Endothelial cell of umbilical vein (primary cell): ENCODE results near the gene CRISPLD2. TPM values are rescaled to one million over a fixed set of nuclear protein-coding genes. Genes with fewer than 3 reads are reported as not detected.
A peak's percentile ranks its signal among the peaks of the same experiment; 100 is the strongest.

Source experiments
- BruUV-seq: library from RNA; stranded (reverse); fragments of 400-500 nt; replicated peaks from 2 replicates; lab custom pipeline; 2021; lab: Mats Ljungman, UMichigan
- CTCF ChIA-PET: fragments of 300-600, 350-600 bp; sonication (Branson Sonifier 250); formaldehyde crosslinking; loops from one replicate; lab custom pipeline; 2021; ENCODE audit warnings: antibody characterized with exemption, inconsistent platforms; lab: Charles Lee
- POLR2A ChIA-PET: fragments of 300-600, 350-600 bp; sonication (Branson Sonifier 250); formaldehyde crosslinking; loops from one replicate; lab custom pipeline; 2021; ENCODE audit warnings: antibody characterized with exemption, inconsistent platforms; lab: Charles Lee
- DNase-seq: peaks from one replicate; pipeline ENCODE4 v3.0.0-alpha.2; 2011; ENCODE audit warnings: low read depth, low spot score
- FAIRE-seq: peaks from 2 replicates; lab custom pipeline; 2011; peaks lifted over from hg19 to GRCh38; lab: Jason Lieb, UNC
- H2AFZ ChIP-seq: 2 replicates; pipeline ENCODE4 v1.6.0; 2012; ENCODE audit warnings: low read depth, low read length, control low read depth, inconsistent platforms
- H3K27ac ChIP-seq: 2 replicates; pipeline ENCODE4 v1.5.1; 2011; ENCODE audit warnings: low read depth, mild to moderate bottlenecking, control low read depth, low read length, moderate library complexity; ENCODE audit not compliant: insufficient read depth
- H3K27me3 ChIP-seq, 2 experiments: 2 replicates each; pipeline versions ENCODE4 v1.6.0 to v1.6.1; 2011; ENCODE audit warnings: low read length in 2 of 2, mixed read lengths in 1 of 2; ENCODE audit not compliant: control insufficient read depth in 2 of 2, insufficient read depth in 2 of 2
- H3K36me3 ChIP-seq, 2 experiments: 2 replicates in 1 of 2; 3 replicates in 1 of 2; pipeline ENCODE4 v1.5.1; 2011; ENCODE audit warnings: low read length in 2 of 2, mild to moderate bottlenecking in 1 of 2, moderate library complexity in 1 of 2; ENCODE audit not compliant: control insufficient read depth in 2 of 2, insufficient read depth in 2 of 2; ENCODE audit errors: extremely low read depth in 1 of 2
- H3K4me1 ChIP-seq: 3 replicates; pipeline ENCODE4 v1.5.1; 2011; ENCODE audit warnings: mild to moderate bottlenecking, low read length; ENCODE audit not compliant: control insufficient read depth, insufficient read depth; ENCODE audit errors: extremely low read depth
- H3K4me2 ChIP-seq: 2 replicates; pipeline ENCODE4 v1.6.1; 2011; ENCODE audit warnings: low read length, control low read depth, mixed read lengths; ENCODE audit not compliant: insufficient read depth
- H3K4me3 ChIP-seq, 3 experiments: fragments of 200-600 bp in 1 of 3; sonication (generic), shearing (Covaris generic) in 1 of 3; replicated peaks in 1 of 3; 2 replicates each; pipeline ENCODE4 v1.5.1; 2011 to 2016; ENCODE audit warnings: control low read depth in 3 of 3, low read length in 3 of 3, mild to moderate bottlenecking in 2 of 3, inconsistent platforms in 1 of 3, low read depth in 1 of 3, moderate library complexity in 1 of 3; ENCODE audit not compliant: insufficient read depth in 1 of 3
- H3K79me2 ChIP-seq: 2 replicates; pipeline ENCODE4 v1.6.0; 2012; ENCODE audit warnings: low read length, inconsistent platforms; ENCODE audit not compliant: control insufficient read depth, insufficient read depth
- H3K9ac ChIP-seq: replicated peaks from 2 replicates; pipeline ENCODE3; 2011; ENCODE audit warnings: low read length, control low read depth; ENCODE audit not compliant: insufficient read depth; ENCODE audit errors: extremely low read depth
- H3K9me1 ChIP-seq: replicated peaks from 3 replicates; pipeline ENCODE4 v1.6.0; 2011; ENCODE audit warnings: mild to moderate bottlenecking, low read length; ENCODE audit not compliant: control insufficient read depth, insufficient read depth; ENCODE audit errors: extremely low read depth
- H3K9me3 ChIP-seq: replicated peaks from 2 replicates; pipeline ENCODE4 v1.5.1; 2012; ENCODE audit warnings: low read length, inconsistent platforms; ENCODE audit not compliant: control insufficient read depth, insufficient read depth
- H4K20me1 ChIP-seq: replicated peaks from 2 replicates; pipeline ENCODE3; 2011; ENCODE audit warnings: mild to moderate bottlenecking, low read length; ENCODE audit not compliant: control insufficient read depth, insufficient read depth; ENCODE audit errors: extremely low read depth
- CTCF ChIP-seq, 2 donors: IDR thresholded peaks; 1 replicate in 1 of 2; 2 replicates in 1 of 2; pipeline ENCODE4 v1.5.1; 2011; ENCODE audit warnings: low read length in 2 of 2, mild to moderate bottlenecking in 2 of 2, moderate library complexity in 2 of 2, control low read depth in 1 of 2, inconsistent platforms in 1 of 2, low read depth in 1 of 2; ENCODE audit not compliant: insufficient read depth in 1 of 2; ENCODE audit errors: extremely low read depth in 1 of 2
- EZH2 ChIP-seq: IDR thresholded peaks from 2 replicates; pipeline ENCODE4 v1.6.1; 2012; ENCODE audit warnings: borderline replicate concordance, low read depth, mild to moderate bottlenecking, moderate library complexity, low read length, inconsistent platforms; ENCODE audit not compliant: severe bottlenecking
- FOS ChIP-seq: IDR thresholded peaks from 2 replicates; pipeline ENCODE4 v1.6.1; 2011; ENCODE audit warnings: mild to moderate bottlenecking, low read length, moderate library complexity, borderline replicate concordance; ENCODE audit not compliant: insufficient read depth
- GATA2 ChIP-seq: IDR thresholded peaks from 2 replicates; pipeline ENCODE4 v1.7.0; 2011; ENCODE audit warnings: low read depth, mild to moderate bottlenecking, moderate library complexity, mixed read lengths, low read length; ENCODE audit not compliant: insufficient read length, insufficient read depth
- JUN ChIP-seq: IDR thresholded peaks from 2 replicates; pipeline ENCODE4 v1.6.1; 2011; ENCODE audit warnings: borderline replicate concordance, low read depth; ENCODE audit not compliant: insufficient read length, insufficient read depth
- MAX ChIP-seq: IDR thresholded peaks from 2 replicates; pipeline ENCODE4 v1.6.1; 2011; ENCODE audit not compliant: insufficient read depth, insufficient read length
- MYC ChIP-seq: IDR thresholded peaks from one replicate; pipeline ENCODE4 v1.6.1; 2011; ENCODE audit warnings: mild to moderate bottlenecking, low read depth, low read length
- POLR2A ChIP-seq: IDR thresholded peaks from 2 replicates; pipeline ENCODE4 v1.6.1; 2012; ENCODE audit warnings: low read depth, mild to moderate bottlenecking, control low read depth, low read length
- POLR2AphosphoS5 ChIP-seq: IDR thresholded peaks from 2 replicates; pipeline ENCODE4 v1.6.1; 2012; ENCODE audit warnings: low read depth, mild to moderate bottlenecking, control low read depth, low read length, moderate library complexity; ENCODE audit not compliant: insufficient read depth
- dilution Hi-C: fragments of 300-500 bp; cut with MboI; formaldehyde crosslinking; loops from one replicate; pipeline ENCODE4 v1.15.0; 2019; ENCODE audit warnings: low sequenced_read_pairs; ENCODE audit not compliant: extremely low pct_ligation_motif_present
- intact Hi-C: fragments of 100-400 bp; cut with micrococcal nuclease; formaldehyde crosslinking; loops from one replicate; pipeline ENCODE4 v1.10.0; 2022
- polyA plus RNA-seq, 4 experiments: library from polyadenylated mRNA; depleted of rRNA in 3 of 4; stranded (reverse) in 3 of 4; unstranded in 1 of 4; fragments of >200 nt; gene quantifications; 2 replicates each; pipeline versions ENCODE4 v1.2.1 to v1.2.3, GENCODE V29; 2011 to 2012; ENCODE audit warnings: missing spikeins in 1 of 4
- total RNA-seq: library from RNA; stranded (reverse); gene quantifications from 2 replicates; pipeline ENCODE4 v1.2.3, GENCODE V29; 2021

CRISPLD2 gene
- total and polyA plus RNA-seq, 2 donors (not counting 3 experiments of a cell fraction or from before 2014, with no cell fraction given) = 0.14 to 0.73 TPM

DNA sequence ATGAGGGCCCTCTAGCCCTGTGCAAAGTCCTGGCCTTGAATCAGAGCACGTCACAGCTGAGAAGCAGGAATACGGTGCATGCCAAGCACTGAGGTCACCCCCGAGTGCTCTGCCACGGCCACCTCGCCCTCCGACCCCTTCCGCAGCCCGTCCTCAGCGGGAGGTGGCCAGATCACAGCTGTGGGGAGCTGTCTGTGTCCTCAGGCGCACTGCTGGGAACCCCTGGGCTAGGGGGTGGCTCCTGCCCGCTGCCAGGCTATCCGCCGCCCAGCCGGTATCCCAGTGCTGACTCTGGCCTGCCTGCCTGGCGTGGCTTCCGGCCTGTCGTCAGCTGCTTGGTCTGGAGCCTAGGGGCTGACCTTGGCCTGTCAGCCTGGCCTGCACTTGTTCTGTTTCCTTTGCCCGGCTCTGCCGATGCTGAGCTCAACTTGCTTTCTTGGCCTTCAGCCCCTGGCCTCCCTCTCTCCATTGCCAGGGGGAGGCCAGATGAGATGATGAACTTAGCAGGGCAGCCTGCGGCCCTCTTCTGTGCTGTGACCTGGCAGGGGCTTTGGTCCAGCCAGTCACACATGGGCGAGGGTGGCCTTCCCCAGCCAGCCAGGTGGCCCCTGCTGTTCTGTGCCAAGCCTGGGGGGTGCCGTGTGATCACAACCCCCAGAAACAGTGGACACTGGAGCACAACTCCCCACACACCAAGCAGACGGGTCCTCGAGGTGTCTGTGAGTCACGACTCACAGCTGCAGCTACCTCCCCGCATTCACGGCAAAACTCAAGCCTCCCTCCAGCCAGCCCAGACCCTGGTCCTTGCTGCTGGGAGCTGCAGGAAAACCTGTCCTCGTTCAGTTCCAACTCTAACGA is 114.2 kb downstream of the CRISPLD2 start:
- no peak overlapping the region for H3K9ac ChIP-seq
- POLR2A ChIA-PET = no interaction called here
- no TSS peak for BruUV-seq

More for the DNA sequence above, 114.2 kb downstream of the CRISPLD2 start:
- Histone ChIP-seq H3K9me1 (no peaks in the 10 kb centered on the region), H3K4me1 (peaks cover 4% of the 10 kb centered on the region), H3K36me3 (no peaks in the 10 kb centered on the region), H3K4me3 (no peak overlapping the region), H3K9me3 (no peaks in the 10 kb centered on the region), H3K4me2 (no peak overlapping the region), H4K20me1 (no peaks in the 10 kb centered on the region), H3K79me2 (no peaks in the 10 kb centered on the region), H2AFZ (peak overlapping the region; percentile 23), H3K27ac (no peak overlapping the region), H3K27me3 (no peaks in the 10 kb centered on the region)
- DNase-seq = no peak
- TF ChIP-seq POLR2A (no peak), GATA2 (no peak), FOS (no peak), JUN (no peak), MYC (no peak), EZH2 (no peak), MAX (no peak), POLR2AphosphoS5 (no peak), CTCF (IDR thresholded peaks at IDR 0.05; ENCODE audit: extremely low read depth in 1 of 2, insufficient read depth in 1 of 2, low read depth in 1 of 2, low read length in 2 of 2) (no peak)
- intact Hi-C loops (no loop called here), dilution Hi-C loops (no loop called here)
- FAIRE-seq = no peak
- CTCF ChIA-PET = interaction anchor here (0.8 to 3.5 kb wide), 8 partner anchors 8 to 196 kb away, joined by 3 to 16 read pairs (median 4); no protein-coding TSS in a partner anchor
